Right atrium auricular region (tissue), 2 donors: Measurements from ENCODE around the gene CCR6. TPM values are rescaled to one million over a fixed set of nuclear protein-coding genes. Genes with fewer than 3 reads are reported as not detected.

ENCODE experiments used
- DNase-seq: peaks from one replicate; pipeline ENCODE4 v3.0.0-alpha.2; 2019; ENCODE audit warnings: low spot score
- H3K27ac ChIP-seq, 2 donors: fragments of 200-600 bp; sonication (generic); 1 replicate in 1 of 2; 2 replicates in 1 of 2; pipeline ENCODE4 v1.5.1; 2016 to 2019
- H3K27me3 ChIP-seq, 2 donors: fragments of 200-600 bp; sonication (generic); one replicate each; pipeline versions ENCODE4 v1.5.1 to v1.6.0; 2017 to 2019
- H3K36me3 ChIP-seq: fragments of 200-600 bp; sonication (generic); one replicate; pipeline ENCODE4 v1.5.1; 2016
- H3K4me1 ChIP-seq, 2 donors: fragments of 200-600 bp; sonication (generic); one replicate each; pipeline versions ENCODE4 v1.5.1 to v1.6.0; 2017 to 2019
- H3K4me3 ChIP-seq, 2 donors: fragments of 200-600 bp; sonication (generic); 1 replicate in 1 of 2; 2 replicates in 1 of 2; pipeline ENCODE4 v1.5.1; 2017 to 2019; ENCODE audit warnings: mild to moderate bottlenecking in 1 of 2, moderate library complexity in 1 of 2
- H3K9me3 ChIP-seq, 2 donors: fragments of 200-600 bp; sonication (generic); one replicate each; pipeline ENCODE4 v1.5.1; 2019
- CTCF ChIP-seq, 2 donors: fragments of 200-600 bp; sonication (generic); IDR thresholded peaks; one replicate each; pipeline ENCODE4 v1.5.1; 2019; ENCODE audit warnings: antibody characterized with exemption in 2 of 2
- total RNA-seq, 2 donors: library from RNA; depleted of rRNA; stranded (reverse); fragments of >200 nt; gene quantifications; one replicate each; pipeline ENCODE4 v1.1.0, GENCODE V29; 2016

The CCR6 gene
- total RNA-seq, result under 1 TPM in 1 of 2 donors, not detected in 1; 0.37 TPM

GRCh38 chr6:167122827-167123657 lies at the start of gene CCR6:
TSS of gene CCR6 (plus strand) at chr6:167123096. CDS start at chr6:167136135, 13,039 bp downstream.
- Histone ChIP-seq H3K27me3 (no peaks in the 10 kb centered on the region), H3K4me1 (no peaks in the 10 kb centered on the region), H3K27ac (no peak within 1 kb of the TSS), H3K9me3 (no peaks in the 10 kb centered on the region), H3K36me3 (no peaks in the 10 kb centered on the region), H3K4me3 (no peak within 1 kb of the TSS)
- no peak for DNase-seq
- no peak for TF ChIP-seq CTCF (IDR thresholded peaks at IDR 0.05)

- H3K4me1 ChIP-seq, result no peaks in the 10 kb centered on the region
These were observed 49.1 kb upstream of the CCR6 start for GRCh38 chr6:167073679-167074274.

GRCh38 chr6:167077241-167077932 lies 45.5 kb upstream of the CCR6 start:
- no peak for TF ChIP-seq CTCF (IDR thresholded peaks at IDR 0.05)
- Histone ChIP-seq H3K27ac (no peak overlapping the region), H3K27me3 (no peaks in the 10 kb centered on the region), H3K36me3 (no peaks in the 10 kb centered on the region), H3K9me3 (peaks cover 0 to 14% of the 10 kb centered on the region in 2 donors), H3K4me1 (no peaks in the 10 kb centered on the region), H3K4me3 (no peak overlapping the region)
- DNase-seq, result no peak

More at GRCh38 chr6:167073679-167074274, 49.1 kb upstream of the CCR6 start:
- no peak for DNase-seq
- Histone ChIP-seq H3K36me3 (no peaks in the 10 kb centered on the region), H3K27me3 (no peaks in the 10 kb centered on the region), H3K9me3 (peaks cover 0 to 20% of the 10 kb centered on the region in 2 donors), H3K4me3 (no peak overlapping the region), H3K27ac (no peak overlapping the region)
- no peak for TF ChIP-seq CTCF (IDR thresholded peaks at IDR 0.05)

- Histone ChIP-seq H3K36me3 (no peaks in the 10 kb centered on the region), H3K4me1 (no peaks in the 10 kb centered on the region), H3K4me3 (no peak overlapping the region), H3K27me3 (no peaks in the 10 kb centered on the region), H3K27ac (no peak overlapping the region), H3K9me3 (peaks cover 0 to under 1% of the 10 kb centered on the region in 2 donors)
- DNase-seq, result no peak
- TF ChIP-seq CTCF (IDR thresholded peaks at IDR 0.05), result no peak
These were observed 44.2 kb upstream of the CCR6 start for GRCh38 chr6:167078745-167079144.

- no peak for DNase-seq
- TF ChIP-seq CTCF (IDR thresholded peaks at IDR 0.05), result no peak
- Histone ChIP-seq H3K4me1 (no peaks in the 10 kb centered on the region), H3K27ac (no peak overlapping the region), H3K27me3 (no peaks in the 10 kb centered on the region), H3K36me3 (no peaks in the 10 kb centered on the region), H3K4me3 (no peak overlapping the region), H3K9me3 (no peaks in the 10 kb centered on the region)
These were observed 43.0 kb upstream of the CCR6 start for GRCh38 chr6:167079853-167080297.
